ENCODE results near the gene COG3.

Gene COG3

GRCh38 chr13:45527699-45528462 is 63.1 kb downstream of the COG3 start:
- no peak for TF ChIP-seq CTCF (conservative IDR thresholded peaks at IDR 0.05)
- no peak overlapping the region for H3K27ac ChIP-seq

GRCh38 chr13:45529758-45530157 is 65.0 kb downstream of the COG3 start:
- TF ChIP-seq CTCF (conservative IDR thresholded peaks at IDR 0.05) = no peak
- H3K27ac ChIP-seq = no peak overlapping the region

GRCh38 chr13:45534604-45535003 is 69.9 kb downstream of the COG3 start:
- no peak overlapping the region for H3K27ac ChIP-seq
- TF ChIP-seq CTCF (conservative IDR thresholded peaks at IDR 0.05) = no peak

- TF ChIP-seq CTCF (conservative IDR thresholded peaks at IDR 0.05) = no peak
- peak overlapping the region; percentile 14; the same call in 1 of the 2 replicates for H3K27ac ChIP-seq
Observed at GRCh38 chr13:45536224-45536623, 71.5 kb downstream of the COG3 start.

GRCh38 chr13:45537516-45537915 is 72.8 kb downstream of the COG3 start:
- no peak for TF ChIP-seq CTCF (conservative IDR thresholded peaks at IDR 0.05)
- H3K27ac ChIP-seq = no peak overlapping the region

- no peak for TF ChIP-seq CTCF (conservative IDR thresholded peaks at IDR 0.05)
Observed at GRCh38 chr13:45538382-45538781, 73.6 kb downstream of the COG3 start.

GRCh38 chr13:45540195-45540594 is 75.5 kb downstream of the COG3 start:
- no peak for TF ChIP-seq CTCF (conservative IDR thresholded peaks at IDR 0.05)
- no peak overlapping the region for H3K27ac ChIP-seq

More at GRCh38 chr13:45538382-45538781, 73.6 kb downstream of the COG3 start:
- no peak overlapping the region for H3K27ac ChIP-seq

Measured in VCaP (cell line).